Measurements from ENCODE around the gene GJA10.

The GJA10 gene

GRCh38 chr6:89932245-89932802 is 38.1 kb downstream of the GJA10 start:
- no peak overlapping the region for H3K27ac ChIP-seq (ENCODE audit: low read length)
- no peaks in the 10 kb centered on the region for H4K20me1 ChIP-seq (ENCODE audit: insufficient read depth, low read length)
- H2AFZ ChIP-seq (ENCODE audit: low read depth, low read length) = no peak overlapping the region
- H3K79me2 ChIP-seq (ENCODE audit: insufficient read depth, low read length) = no peaks in the 10 kb centered on the region
- no peaks in the 10 kb centered on the region for H3K27me3 ChIP-seq (ENCODE audit: insufficient read depth, low read length, poor library complexity)
- H3K4me2 ChIP-seq (ENCODE audit: insufficient read depth, low read length) = no peak overlapping the region
- DNase-seq (no peak), ATAC-seq (ENCODE audit: insufficient read depth, low read depth) (no peak)
- H3K9ac ChIP-seq (ENCODE audit: low read depth, low read length) = no peak overlapping the region
- no peaks in the 10 kb centered on the region; the same call in 1 of the 2 replicates for H3K36me3 ChIP-seq (ENCODE audit: insufficient read depth, low read length)
- TF ChIP-seq, protein P1, sequence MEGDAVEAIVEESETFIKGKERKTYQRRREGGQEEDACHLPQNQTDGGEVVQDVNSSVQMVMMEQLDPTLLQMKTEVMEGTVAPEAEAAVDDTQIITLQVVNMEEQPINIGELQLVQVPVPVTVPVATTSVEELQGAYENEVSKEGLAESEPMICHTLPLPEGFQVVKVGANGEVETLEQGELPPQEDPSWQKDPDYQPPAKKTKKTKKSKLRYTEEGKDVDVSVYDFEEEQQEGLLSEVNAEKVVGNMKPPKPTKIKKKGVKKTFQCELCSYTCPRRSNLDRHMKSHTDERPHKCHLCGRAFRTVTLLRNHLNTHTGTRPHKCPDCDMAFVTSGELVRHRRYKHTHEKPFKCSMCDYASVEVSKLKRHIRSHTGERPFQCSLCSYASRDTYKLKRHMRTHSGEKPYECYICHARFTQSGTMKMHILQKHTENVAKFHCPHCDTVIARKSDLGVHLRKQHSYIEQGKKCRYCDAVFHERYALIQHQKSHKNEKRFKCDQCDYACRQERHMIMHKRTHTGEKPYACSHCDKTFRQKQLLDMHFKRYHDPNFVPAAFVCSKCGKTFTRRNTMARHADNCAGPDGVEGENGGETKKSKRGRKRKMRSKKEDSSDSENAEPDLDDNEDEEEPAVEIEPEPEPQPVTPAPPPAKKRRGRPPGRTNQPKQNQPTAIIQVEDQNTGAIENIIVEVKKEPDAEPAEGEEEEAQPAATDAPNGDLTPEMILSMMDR (IDR thresholded peaks at IDR 0.05; ENCODE audit: borderline replicate concordance, extremely low read depth, low read length, poor library complexity, severe bottlenecking) = no peak
- no peak for TF ChIP-seq EZH2 (IDR thresholded peaks at IDR 0.05; ENCODE audit: borderline replicate concordance, low read depth, low read length, severe bottlenecking)
- no peaks in the 10 kb centered on the region for H3K4me1 ChIP-seq (ENCODE audit: insufficient read depth, low read length)
- no peaks in the 10 kb centered on the region for H3K9me3 ChIP-seq (ENCODE audit: insufficient read depth, low read length, severe bottlenecking)
- H3K4me3 ChIP-seq (ENCODE audit: low read depth in 1 of 2, low read length in 2 of 2) = no peak overlapping the region

- no peak overlapping the region for H3K27ac ChIP-seq (ENCODE audit: low read length)
- no peak overlapping the region for H3K4me3 ChIP-seq (ENCODE audit: low read depth in 1 of 2, low read length in 2 of 2)
- H3K9me3 ChIP-seq (ENCODE audit: insufficient read depth, low read length, severe bottlenecking) = no peaks in the 10 kb centered on the region
- no peaks in the 10 kb centered on the region; the same call in 1 of the 2 replicates for H3K36me3 ChIP-seq (ENCODE audit: insufficient read depth, low read length)
- H3K79me2 ChIP-seq (ENCODE audit: insufficient read depth, low read length) = no peaks in the 10 kb centered on the region
- no peak overlapping the region for H3K4me2 ChIP-seq (ENCODE audit: insufficient read depth, low read length)
- no peaks in the 10 kb centered on the region for H3K4me1 ChIP-seq (ENCODE audit: insufficient read depth, low read length)
- no peak overlapping the region for H3K9ac ChIP-seq (ENCODE audit: low read depth, low read length)
- DNase-seq (no peak), ATAC-seq (ENCODE audit: insufficient read depth, low read depth) (no peak)
- TF ChIP-seq EZH2 (IDR thresholded peaks at IDR 0.05; ENCODE audit: borderline replicate concordance, low read depth, low read length, severe bottlenecking) = no peak
- TF ChIP-seq, protein P1 (IDR thresholded peaks at IDR 0.05; ENCODE audit: borderline replicate concordance, extremely low read depth, low read length, poor library complexity, severe bottlenecking) = no peak
- no peak overlapping the region for H2AFZ ChIP-seq (ENCODE audit: low read depth, low read length)
- no peaks in the 10 kb centered on the region for H4K20me1 ChIP-seq (ENCODE audit: insufficient read depth, low read length)
- no peaks in the 10 kb centered on the region for H3K27me3 ChIP-seq (ENCODE audit: insufficient read depth, low read length, poor library complexity)
Measured at GRCh38 chr6:89934685-89935366, 40.6 kb downstream of the GJA10 start.

DNA sequence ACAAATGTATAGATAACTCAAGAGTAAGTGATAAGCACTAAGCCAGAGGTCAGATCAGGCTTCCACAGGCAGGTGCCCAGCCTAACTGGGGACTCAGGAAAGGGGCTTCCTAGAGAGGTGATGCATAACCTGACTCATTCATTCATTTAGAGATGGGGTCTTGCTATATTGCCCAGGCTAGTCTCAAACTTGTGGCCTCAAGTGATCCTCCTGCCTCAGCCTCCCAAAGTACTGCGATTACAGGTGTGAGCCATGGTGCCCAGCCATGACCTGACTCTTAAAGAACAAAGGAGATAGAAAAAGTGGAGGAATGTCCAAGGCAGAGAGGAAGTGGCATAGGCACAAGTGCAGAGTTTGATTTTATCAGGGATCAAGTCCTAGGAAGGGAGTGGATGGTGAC is 41.9 kb downstream of the GJA10 start:
- H4K20me1 ChIP-seq (ENCODE audit: insufficient read depth, low read length) = no peaks in the 10 kb centered on the region
- no peaks in the 10 kb centered on the region for H3K9me3 ChIP-seq (ENCODE audit: insufficient read depth, low read length, severe bottlenecking)

More for the DNA sequence above, 41.9 kb downstream of the GJA10 start:
- Histone ChIP-seq H2AFZ (ENCODE audit: low read depth, low read length) (no peak overlapping the region), H3K4me2 (ENCODE audit: insufficient read depth, low read length) (no peak overlapping the region), H3K79me2 (ENCODE audit: insufficient read depth, low read length) (no peaks in the 10 kb centered on the region), H3K9ac (ENCODE audit: low read depth, low read length) (no peak overlapping the region), H3K4me1 (ENCODE audit: insufficient read depth, low read length) (peaks cover 11% of the 10 kb centered on the region), H3K36me3 (ENCODE audit: insufficient read depth, low read length) (no peaks in the 10 kb centered on the region; the same call in 1 of the 2 replicates), H3K27ac (ENCODE audit: low read length) (no peak overlapping the region), H3K4me3 (ENCODE audit: low read depth in 1 of 2, low read length in 2 of 2) (no peak overlapping the region), H3K27me3 (ENCODE audit: insufficient read depth, low read length, poor library complexity) (no peaks in the 10 kb centered on the region)
- TF ChIP-seq, protein P1 (IDR thresholded peaks at IDR 0.05; ENCODE audit: borderline replicate concordance, extremely low read depth, low read length, poor library complexity, severe bottlenecking) = no peak
- DNase-seq = no peak
- no peak for ATAC-seq (ENCODE audit: insufficient read depth, low read depth)

Data from DND-41 (cell line).